Gastroesophageal sphincter (tissue), 4 donors: ENCODE data around the gene CCDC88A. TPM values are rescaled to one million over a fixed set of nuclear protein-coding genes. Genes with fewer than 3 reads are reported as not detected.
"Not testable (repeated sequence)": the region's sequence is repeated elsewhere in the genome, so short reads cannot be mapped to it uniquely, and the experiment has no call there.

Experiments
- ATAC-seq: fragments of 150-250 bp; one replicate; pipeline ENCODE4 v1.9.1; 2016; ENCODE audit warnings: mild to moderate bottlenecking, moderate library complexity
- H3K27ac ChIP-seq, 4 donors: fragments of 200-600 bp; sonication (generic) in 3 of 4; 1 replicate in 3 of 4; 2 replicates in 1 of 4; pipeline ENCODE4 v1.5.1; 2016 to 2019
- H3K27me3 ChIP-seq: fragments of 200-600 bp; sonication (generic); one replicate; pipeline ENCODE4 v1.5.1; 2019
- H3K36me3 ChIP-seq, 2 donors: fragments of 200-600 bp; sonication (generic); one replicate each; pipeline ENCODE4 v1.5.1; 2019; ENCODE audit warnings: control low read depth in 1 of 2
- H3K4me1 ChIP-seq, 3 donors: fragments of 200-600 bp; sonication (generic); 1 replicate in 2 of 3; 2 replicates in 1 of 3; pipeline ENCODE4 v1.5.1; 2016 to 2019; ENCODE audit warnings: control low read depth in 2 of 3
- H3K4me3 ChIP-seq, 2 donors: fragments of 200-600 bp; sonication (generic); one replicate each; pipeline ENCODE4 v1.5.1; 2019; ENCODE audit warnings: mild to moderate bottlenecking in 1 of 2, moderate library complexity in 1 of 2
- H3K9me3 ChIP-seq, 3 donors: fragments of 200-600 bp; sonication (generic); one replicate each; pipeline ENCODE4 v1.5.1; 2017 to 2019; ENCODE audit warnings: control low read depth in 2 of 3
- EP300 ChIP-seq: sonication (generic); formaldehyde crosslinking; IDR thresholded peaks from one replicate; pipeline ENCODE4 v1.6.1; 2017; ENCODE audit warnings: antibody characterized with exemption, mild to moderate bottlenecking
- POLR2A ChIP-seq, 2 donors: fragments of 450-650 bp; IDR thresholded peaks; one replicate each; pipeline ENCODE4 v1.6.1; 2017; ENCODE audit warnings: antibody characterized with exemption in 2 of 2, mild to moderate bottlenecking in 2 of 2, moderate library complexity in 1 of 2
- POLR2AphosphoS5 ChIP-seq: sonication (generic); formaldehyde crosslinking; IDR thresholded peaks from one replicate; pipeline ENCODE4 v1.6.1; 2017; ENCODE audit warnings: antibody characterized with exemption
- WGBS, 2 donors: methylation state at CpG; one replicate each; pipeline ENCODE4 v1.1.5; 2018; ENCODE audit warnings: low coverage in 1 of 2; 5-methylcytosine and 5-hydroxymethylcytosine counted together
- total RNA-seq, 4 donors: library from RNA; depleted of rRNA; stranded (reverse); fragments of >200 nt; gene quantifications; one replicate each; pipeline ENCODE4 v1.1.0, GENCODE V29; 2016
- TF ChIP-seq, protein P1 (sequence below), 4 experiments: fragments of 200-600 bp in 2 of 4; fragments of 450-650 bp in 2 of 4; sonication (generic) in 1 of 4; IDR thresholded peaks; one replicate each; pipeline ENCODE4 v1.5.1; 2017 to 2019; ENCODE audit warnings: antibody characterized with exemption in 4 of 4, mild to moderate bottlenecking in 2 of 4, moderate library complexity in 2 of 4

The CCDC88A gene
- total RNA-seq, 4 donors from 2014 or later = 42.5 to 63.5 (median 54.3) TPM

GRCh38 chr2:55269645-55269990 is 150.0 kb downstream of the CCDC88A start:
- Histone ChIP-seq H3K27me3 (no peaks in the 10 kb centered on the region), H3K9me3 (no peaks in the 10 kb centered on the region), H3K4me1 (peaks cover 0 to 20% (median 10%) of the 10 kb centered on the region in 3 donors), H3K27ac (peak overlapping the region; percentile 55 to 86 (median 82)), H3K36me3 (peaks cover 0 to 27% of the 10 kb centered on the region in 2 donors), H3K4me3 (peak overlapping the region; percentile 52 to 59)
- TF ChIP-seq, protein P1, sequence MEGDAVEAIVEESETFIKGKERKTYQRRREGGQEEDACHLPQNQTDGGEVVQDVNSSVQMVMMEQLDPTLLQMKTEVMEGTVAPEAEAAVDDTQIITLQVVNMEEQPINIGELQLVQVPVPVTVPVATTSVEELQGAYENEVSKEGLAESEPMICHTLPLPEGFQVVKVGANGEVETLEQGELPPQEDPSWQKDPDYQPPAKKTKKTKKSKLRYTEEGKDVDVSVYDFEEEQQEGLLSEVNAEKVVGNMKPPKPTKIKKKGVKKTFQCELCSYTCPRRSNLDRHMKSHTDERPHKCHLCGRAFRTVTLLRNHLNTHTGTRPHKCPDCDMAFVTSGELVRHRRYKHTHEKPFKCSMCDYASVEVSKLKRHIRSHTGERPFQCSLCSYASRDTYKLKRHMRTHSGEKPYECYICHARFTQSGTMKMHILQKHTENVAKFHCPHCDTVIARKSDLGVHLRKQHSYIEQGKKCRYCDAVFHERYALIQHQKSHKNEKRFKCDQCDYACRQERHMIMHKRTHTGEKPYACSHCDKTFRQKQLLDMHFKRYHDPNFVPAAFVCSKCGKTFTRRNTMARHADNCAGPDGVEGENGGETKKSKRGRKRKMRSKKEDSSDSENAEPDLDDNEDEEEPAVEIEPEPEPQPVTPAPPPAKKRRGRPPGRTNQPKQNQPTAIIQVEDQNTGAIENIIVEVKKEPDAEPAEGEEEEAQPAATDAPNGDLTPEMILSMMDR (IDR thresholded peaks at IDR 0.05) = no peak
- TF ChIP-seq POLR2AphosphoS5 = no peak
- TF ChIP-seq EP300 = no peak
- no peak for TF ChIP-seq POLR2A (IDR thresholded peaks at IDR 0.05)
- no peak for ATAC-seq
- 45 to 50% methylated on average over 7 of the region's 7 CpGs for WGBS, 2 donors

- Histone ChIP-seq H3K9me3 (no peaks in the 10 kb centered on the region), H3K27ac (peak within 1 kb of the TSS; percentile 70 to 89 (median 85)), H3K4me3 (peak within 1 kb of the TSS; percentile 52 to 59), H3K36me3 (peaks cover 0 to 32% of the 10 kb centered on the region in 2 donors), H3K4me1 (peaks cover 0 to 20% (median 10%) of the 10 kb centered on the region in 3 donors), H3K27me3 (no peaks in the 10 kb centered on the region)
- TF ChIP-seq, protein P1 (IDR thresholded peaks at IDR 0.05) = peak in 1 of 4 experiments; percentile 48
- TF ChIP-seq POLR2AphosphoS5 (peak; percentile 85), EP300 (no peak), POLR2A (IDR thresholded peaks at IDR 0.05) (peak in 1 of 2 donors; percentile 49)
- 0 to 1% methylated on average over 12 to 19 of the region's 43 CpGs for WGBS, 2 donors
- peak; percentile 99 for ATAC-seq
These were observed 150.6 kb downstream of the CCDC88A start, which contains the start of gene MTIF2 for GRCh38 chr2:55268907-55269644. Gene MTIF2 (minus strand): TSS chr2:55269231. CDS start chr2:55263858, 5,373 bp downstream.

GRCh38 chr2:55268288-55268906 is 151.3 kb downstream of the CCDC88A start:
- no peaks in the 10 kb centered on the region for H3K27me3 ChIP-seq
- H3K27ac ChIP-seq = peak overlapping the region; percentile 70 to 89 (median 85)
- no peaks in the 10 kb centered on the region for H3K9me3 ChIP-seq
- peak overlapping the region; percentile 52 to 59 for H3K4me3 ChIP-seq
- no peak for ATAC-seq
- H3K36me3 ChIP-seq = peaks cover 0 to 39% of the 10 kb centered on the region in 2 donors
- WGBS, 2 donors = 9 to 18% methylated on average over 7 to 13 of the region's 13 CpGs
- no peak for TF ChIP-seq EP300
- TF ChIP-seq, protein P1 (IDR thresholded peaks at IDR 0.05) = no peak
- no peak for TF ChIP-seq POLR2A (IDR thresholded peaks at IDR 0.05)
- TF ChIP-seq POLR2AphosphoS5 = no peak
- peaks cover 0 to 20% (median 10%) of the 10 kb centered on the region in 3 donors for H3K4me1 ChIP-seq

- H3K36me3 ChIP-seq = peaks cover 0 to 97% of the 10 kb centered on the region in 2 donors
- 85 to 91% methylated on average over 3 of the region's 3 CpGs for WGBS, 2 donors
- ATAC-seq = not testable (repeated sequence)
These were observed 160.1 kb downstream of the CCDC88A start for GRCh38 chr2:55259586-55259985.

DNA sequence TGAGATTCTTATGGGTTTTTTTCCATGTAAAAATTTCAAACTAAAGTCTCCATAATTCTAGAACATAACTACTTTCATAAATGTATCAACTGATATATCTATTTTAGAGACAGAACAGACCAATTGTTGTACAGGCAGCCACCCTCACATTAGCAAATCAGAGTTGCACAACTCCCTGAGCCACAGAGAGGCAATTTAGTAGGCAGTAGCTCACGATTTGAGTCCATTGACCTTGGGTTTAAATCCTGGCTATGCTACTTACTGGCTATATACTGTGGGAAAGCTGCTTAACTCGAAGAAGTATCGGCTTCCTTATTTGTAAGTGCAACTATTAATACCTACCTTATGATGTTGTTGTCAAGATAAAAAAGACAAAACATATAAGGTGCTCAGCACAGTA is 166.8 kb downstream of the CCDC88A start:
- no peak for ATAC-seq
- Histone ChIP-seq H3K9me3 (no peaks in the 10 kb centered on the region), H3K36me3 (peaks cover 4 to 95% of the 10 kb centered on the region in 2 donors), H3K27me3 (no peaks in the 10 kb centered on the region), H3K4me3 (no peak overlapping the region), H3K4me1 (no peaks in the 10 kb centered on the region), H3K27ac (no peak overlapping the region)
- 78 to 91% methylated on average over 3 of the region's 3 CpGs for WGBS, 2 donors
- TF ChIP-seq POLR2A (IDR thresholded peaks at IDR 0.05) (no peak), POLR2AphosphoS5 (no peak), EP300 (no peak)
- TF ChIP-seq, protein P1 (IDR thresholded peaks at IDR 0.05) = no peak

More at GRCh38 chr2:55259586-55259985, 160.1 kb downstream of the CCDC88A start:
- H3K4me1 ChIP-seq, H3K27me3 ChIP-seq, H3K27ac ChIP-seq, H3K4me3 ChIP-seq, H3K9me3 ChIP-seq: not testable (repeated sequence)
